C4-2B (cell line): ENCODE data around the gene ACBD4.
"Not testable (repeated sequence)": the region's sequence is repeated elsewhere in the genome, so short reads cannot be mapped to it uniquely, and the experiment has no call there.

Experiments used
- H3K27ac ChIP-seq: fragments of 450-650 bp; 2 replicates; pipeline ENCODE4 v1.5.1; 2017
- CTCF ChIP-seq: fragments of 450-650 bp; conservative IDR thresholded peaks from 2 replicates; pipeline ENCODE4 v1.5.1; 2017; ENCODE audit warnings: mild to moderate bottlenecking
- ZFX ChIP-seq: fragments of 450-650 bp; IDR thresholded peaks from 2 replicates; pipeline ENCODE4 v1.6.1; 2017

The ACBD4 gene

GRCh38 chr17:45120558-45120957 lies 14.9 kb upstream of the ACBD4 start:
- no peak for TF ChIP-seq ZFX
- H3K27ac ChIP-seq = no peak overlapping the region

- no peak overlapping the region for H3K27ac ChIP-seq
- no peak for TF ChIP-seq CTCF
- TF ChIP-seq ZFX = no peak
Measured at GRCh38 chr17:45121055-45121454, 14.4 kb upstream of the ACBD4 start.

GRCh38 chr17:45123076-45123770 lies 12.3 kb upstream of the ACBD4 start:
- no peak overlapping the region for H3K27ac ChIP-seq
- TF ChIP-seq CTCF (no peak), ZFX (no peak)

GRCh38 chr17:45123930-45124796 lies 11.3 kb upstream of the ACBD4 start:
- TF ChIP-seq CTCF (no peak), ZFX (no peak)
- H3K27ac ChIP-seq = no peak overlapping the region

GRCh38 chr17:45124797-45125122 lies 10.7 kb upstream of the ACBD4 start:
- not testable (repeated sequence) for H3K27ac ChIP-seq

- H3K27ac ChIP-seq = no peak overlapping the region
- TF ChIP-seq CTCF (no peak), ZFX (no peak)
Measured at GRCh38 chr17:45125509-45125908, 10.0 kb upstream of the ACBD4 start.

- H3K27ac ChIP-seq = no peak overlapping the region
Measured at GRCh38 chr17:45127207-45127547, 8.3 kb upstream of the ACBD4 start.

More at GRCh38 chr17:45127207-45127547, 8.3 kb upstream of the ACBD4 start:
- TF ChIP-seq ZFX (no peak), CTCF (no peak)
